Measurements from ENCODE around the gene PRSS56.

The PRSS56 gene

GRCh38 chr2:232482301-232483238, 37.6 kb upstream of the PRSS56 start:
- H3K27me3 Mint-ChIP-seq (ENCODE audit: low read depth) = peaks cover 70% of the 10 kb centered on the region
- H3K27ac Mint-ChIP-seq = no peak overlapping the region
- no peak for TF ChIP-seq CTCF (IDR thresholded peaks at IDR 0.05; ENCODE audit: unreplicated experiment in 3 of 3)
- no peak overlapping the region for H3K4me3 Mint-ChIP-seq
- no peaks in the 10 kb centered on the region for H3K36me3 Mint-ChIP-seq (ENCODE audit: low read depth)
- no peaks in the 10 kb centered on the region for H3K4me1 Mint-ChIP-seq
- no peaks in the 10 kb centered on the region for H3K9me3 Mint-ChIP-seq

- TF ChIP-seq CTCF (IDR thresholded peaks at IDR 0.05; ENCODE audit: unreplicated experiment in 3 of 3) = no peak
- no peaks in the 10 kb centered on the region for H3K9me3 Mint-ChIP-seq
- H3K4me1 Mint-ChIP-seq = no peaks in the 10 kb centered on the region
- no peaks in the 10 kb centered on the region for H3K36me3 Mint-ChIP-seq (ENCODE audit: low read depth)
- H3K27ac Mint-ChIP-seq = no peak overlapping the region
- peaks cover 73% of the 10 kb centered on the region for H3K27me3 Mint-ChIP-seq (ENCODE audit: low read depth)
- H3K4me3 Mint-ChIP-seq = no peak overlapping the region
These were observed 36.8 kb upstream of the PRSS56 start for GRCh38 chr2:232483311-232483922.

GRCh38 chr2:232483923-232484627, 36.1 kb upstream of the PRSS56 start:
- Mint-ChIP-seq H3K9me3 (no peaks in the 10 kb centered on the region), H3K4me1 (peaks cover 4% of the 10 kb centered on the region), H3K27me3 (ENCODE audit: low read depth) (peaks cover 79% of the 10 kb centered on the region), H3K4me3 (peak overlapping the region in 2 of 3 experiments; percentile 19 to 29), H3K36me3 (ENCODE audit: low read depth) (no peaks in the 10 kb centered on the region), H3K27ac (no peak overlapping the region)
- TF ChIP-seq CTCF (IDR thresholded peaks at IDR 0.05; ENCODE audit: unreplicated experiment in 3 of 3) = no peak

GRCh38 chr2:232484628-232485347, 35.4 kb upstream of the PRSS56 start:
- H3K4me1 Mint-ChIP-seq = peaks cover 4% of the 10 kb centered on the region
- no peaks in the 10 kb centered on the region for H3K9me3 Mint-ChIP-seq
- H3K27ac Mint-ChIP-seq = no peak overlapping the region
- H3K4me3 Mint-ChIP-seq = peak overlapping the region; percentile 58 to 74 (median 66)
- H3K27me3 Mint-ChIP-seq (ENCODE audit: low read depth) = peaks cover 79% of the 10 kb centered on the region
- H3K36me3 Mint-ChIP-seq (ENCODE audit: low read depth) = no peaks in the 10 kb centered on the region
- TF ChIP-seq CTCF (IDR thresholded peaks at IDR 0.05; ENCODE audit: unreplicated experiment in 3 of 3) = no peak

GRCh38 chr2:232485348-232485756, 34.8 kb upstream of the PRSS56 start:
- no peaks in the 10 kb centered on the region for H3K9me3 Mint-ChIP-seq
- H3K4me1 Mint-ChIP-seq = peaks cover 4% of the 10 kb centered on the region
- H3K36me3 Mint-ChIP-seq (ENCODE audit: low read depth) = no peaks in the 10 kb centered on the region
- H3K27me3 Mint-ChIP-seq (ENCODE audit: low read depth) = peaks cover 85% of the 10 kb centered on the region
- H3K27ac Mint-ChIP-seq = no peak overlapping the region
- H3K4me3 Mint-ChIP-seq = peak overlapping the region; percentile 58 to 74 (median 66)
- no peak for TF ChIP-seq CTCF (IDR thresholded peaks at IDR 0.05; ENCODE audit: unreplicated experiment in 3 of 3)
